Neural cell (in vitro differentiated cells): ENCODE measurements around the gene MECP2. TPM values are rescaled to one million over a fixed set of nuclear protein-coding genes. Genes with fewer than 3 reads are reported as not detected.

Experiments used
- H2AFZ ChIP-seq: fragments of 200-600, 300-800 bp; sonication (generic), shearing (Covaris generic); 2 replicates; pipeline ENCODE4 v1.6.0; 2014; ENCODE audit warnings: low read depth, mild to moderate bottlenecking, antibody characterized with exemption, low read length, moderate library complexity
- H3F3A ChIP-seq: fragments of 200-600 bp; shearing (Covaris generic); 2 replicates; pipeline ENCODE4 v1.6.1; 2016; ENCODE audit warnings: mild to moderate bottlenecking, moderate library complexity, mixed read lengths, antibody characterized with exemption, low read length; ENCODE audit not compliant: insufficient read depth, poor library complexity, severe bottlenecking
- H3K27ac ChIP-seq: fragments of 200-600, 300-800 bp; sonication (generic), shearing (Covaris generic); 2 replicates; pipeline ENCODE4 v1.5.1; 2014; ENCODE audit warnings: mild to moderate bottlenecking, low read length, moderate library complexity
- H3K27me3 ChIP-seq: fragments of 300-800, 200-600 bp; sonication (generic), shearing (Covaris generic); 2 replicates; pipeline ENCODE4 v1.6.0; 2014; ENCODE audit warnings: mild to moderate bottlenecking, low read depth, low read length, moderate library complexity; ENCODE audit not compliant: insufficient read depth
- H3K36me3 ChIP-seq: fragments of 300-800, 200-600 bp; sonication (generic), shearing (Covaris generic); 2 replicates; pipeline ENCODE4 v1.5.1; 2014; ENCODE audit warnings: mild to moderate bottlenecking, antibody characterized with exemption, low read length, moderate library complexity; ENCODE audit not compliant: insufficient read depth
- H3K4me2 ChIP-seq: fragments of 300-800, 200-600 bp; sonication (generic), shearing (Covaris generic); 2 replicates; pipeline ENCODE4 v1.6.0; 2014; ENCODE audit warnings: mild to moderate bottlenecking, low read length
- H3K4me3 ChIP-seq: fragments of 300-800, 200-600 bp; sonication (generic), shearing (Covaris generic); 2 replicates; pipeline ENCODE4 v1.5.1; 2014; ENCODE audit warnings: mild to moderate bottlenecking, low read length, moderate library complexity
- H3K79me2 ChIP-seq: fragments of 200-600 bp; shearing (Covaris generic); replicated peaks from 2 replicates; pipeline ENCODE4 v1.6.0; 2014; ENCODE audit warnings: mild to moderate bottlenecking, low read length, moderate library complexity; ENCODE audit not compliant: insufficient read depth
- H3K9ac ChIP-seq: fragments of 300-800, 200-600 bp; sonication (generic), shearing (Covaris generic); 2 replicates; pipeline ENCODE4 v1.6.1; 2016; ENCODE audit warnings: mild to moderate bottlenecking, low read length, mixed read lengths
- H3K9me2 ChIP-seq: fragments of 200-600 bp; shearing (Covaris generic); 2 replicates; pipeline ENCODE4 v1.6.1; 2016; ENCODE audit warnings: mild to moderate bottlenecking, low read length, mixed read lengths; ENCODE audit not compliant: insufficient read depth
- H3K9me3 ChIP-seq: fragments of 200-600, 300-800 bp; sonication (generic), shearing (Covaris generic); 2 replicates; pipeline ENCODE4 v1.6.1; 2016; ENCODE audit warnings: mild to moderate bottlenecking, mixed run types, low read length, moderate library complexity, mixed read lengths
- H4K20me1 ChIP-seq: fragments of 200-600 bp; shearing (Covaris generic); 2 replicates; pipeline ENCODE4 v1.6.1; 2016; ENCODE audit warnings: mild to moderate bottlenecking, mixed run types; ENCODE audit not compliant: insufficient read depth
- EP300 ChIP-seq: fragments of 450-650 bp; conservative IDR thresholded peaks from 2 replicates; pipeline ENCODE4 v1.6.1; 2014; ENCODE audit warnings: antibody characterized with exemption, mild to moderate bottlenecking, moderate library complexity; ENCODE audit not compliant: poor library complexity, severe bottlenecking
- EZH2 ChIP-seq: fragments of 200-600, 300-800 bp; shearing (Covaris generic), sonication (generic); IDR thresholded peaks from 2 replicates; pipeline ENCODE4 v1.6.1; 2014; ENCODE audit warnings: antibody characterized with exemption, low read length, borderline replicate concordance, mild to moderate bottlenecking; ENCODE audit not compliant: insufficient read depth, poor library complexity, severe bottlenecking
- MXI1 ChIP-seq: fragments of 450-650 bp; conservative IDR thresholded peaks from 2 replicates; pipeline ENCODE4 v1.6.1; 2014; ENCODE audit warnings: antibody characterized with exemption, mild to moderate bottlenecking; ENCODE audit not compliant: poor library complexity, severe bottlenecking
- POLR2AphosphoS5 ChIP-seq: IDR thresholded peaks from 2 replicates; pipeline ENCODE4 v1.6.1; 2012
- RAD21 ChIP-seq: fragments of 450-650 bp; conservative IDR thresholded peaks from 2 replicates; pipeline ENCODE4 v1.6.1; 2014; ENCODE audit warnings: antibody characterized with exemption, mild to moderate bottlenecking, moderate library complexity
- SMC3 ChIP-seq: fragments of 450-650 bp; conservative IDR thresholded peaks from 2 replicates; pipeline ENCODE4 v1.6.1; 2014; ENCODE audit warnings: antibody characterized with exemption, mild to moderate bottlenecking, moderate library complexity; ENCODE audit not compliant: poor library complexity
- TAF1 ChIP-seq: IDR thresholded peaks from 2 replicates; pipeline ENCODE4 v1.6.1; 2012; ENCODE audit warnings: low read depth
- polyA plus RNA-seq: library from polyadenylated mRNA; depleted of rRNA; stranded (reverse); fragments of >200 nt; gene quantifications from 2 replicates; pipeline ENCODE4 v1.2.3, GENCODE V29; 2014
- TF ChIP-seq, protein P1 (sequence below): IDR thresholded peaks from 2 replicates; pipeline ENCODE4 v1.6.1; 2012; ENCODE audit warnings: borderline replicate concordance
- TF ChIP-seq, protein P2 (sequence below): fragments of 450-650 bp; IDR thresholded peaks from 2 replicates; pipeline ENCODE4 v1.5.1; 2014; ENCODE audit warnings: antibody characterized with exemption, mild to moderate bottlenecking, moderate library complexity; ENCODE audit not compliant: poor library complexity, severe bottlenecking

Gene MECP2
- polyA plus RNA-seq, 1 donor from 2014 or later = 14.5 TPM

DNA sequence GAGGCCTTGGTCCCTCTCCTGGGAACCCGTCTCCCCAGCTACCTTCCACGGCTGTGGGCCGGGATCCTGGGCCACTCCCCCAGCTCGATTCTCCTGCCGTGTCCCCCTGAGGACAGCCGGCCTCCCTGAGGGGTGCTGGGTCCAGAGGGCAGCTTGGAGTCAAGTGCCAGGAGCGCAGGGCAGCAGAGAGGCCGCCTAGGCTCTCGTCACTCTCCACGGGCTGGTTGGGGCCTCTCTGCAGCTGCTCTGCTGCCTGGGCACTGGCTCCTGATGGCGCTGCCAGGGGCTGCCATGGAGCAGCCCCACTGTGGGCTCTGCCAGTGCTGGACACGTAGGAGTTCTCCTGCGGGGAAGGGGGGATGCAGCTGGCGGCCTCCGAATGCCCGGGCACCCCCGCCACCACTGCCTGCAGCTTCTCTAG lies 84.5 kb downstream of the MECP2 start:
- Histone ChIP-seq H4K20me1 (no peaks in the 10 kb centered on the region), H3F3A (no peaks in the 10 kb centered on the region), H3K27me3 (no peaks in the 10 kb centered on the region), H3K79me2 (no peaks in the 10 kb centered on the region), H3K9ac (no peak overlapping the region), H3K4me3 (no peak overlapping the region), H3K9me2 (no peaks in the 10 kb centered on the region), H3K9me3 (no peaks in the 10 kb centered on the region), H3K36me3 (no peaks in the 10 kb centered on the region), H3K4me2 (no peak overlapping the region), H2AFZ (no peak overlapping the region), H3K27ac (no peak overlapping the region)
- TF ChIP-seq TAF1 (no peak), SMC3 (no peak), EZH2 (no peak), MXI1 (no peak), EP300 (no peak)
- TF ChIP-seq, protein P1, sequence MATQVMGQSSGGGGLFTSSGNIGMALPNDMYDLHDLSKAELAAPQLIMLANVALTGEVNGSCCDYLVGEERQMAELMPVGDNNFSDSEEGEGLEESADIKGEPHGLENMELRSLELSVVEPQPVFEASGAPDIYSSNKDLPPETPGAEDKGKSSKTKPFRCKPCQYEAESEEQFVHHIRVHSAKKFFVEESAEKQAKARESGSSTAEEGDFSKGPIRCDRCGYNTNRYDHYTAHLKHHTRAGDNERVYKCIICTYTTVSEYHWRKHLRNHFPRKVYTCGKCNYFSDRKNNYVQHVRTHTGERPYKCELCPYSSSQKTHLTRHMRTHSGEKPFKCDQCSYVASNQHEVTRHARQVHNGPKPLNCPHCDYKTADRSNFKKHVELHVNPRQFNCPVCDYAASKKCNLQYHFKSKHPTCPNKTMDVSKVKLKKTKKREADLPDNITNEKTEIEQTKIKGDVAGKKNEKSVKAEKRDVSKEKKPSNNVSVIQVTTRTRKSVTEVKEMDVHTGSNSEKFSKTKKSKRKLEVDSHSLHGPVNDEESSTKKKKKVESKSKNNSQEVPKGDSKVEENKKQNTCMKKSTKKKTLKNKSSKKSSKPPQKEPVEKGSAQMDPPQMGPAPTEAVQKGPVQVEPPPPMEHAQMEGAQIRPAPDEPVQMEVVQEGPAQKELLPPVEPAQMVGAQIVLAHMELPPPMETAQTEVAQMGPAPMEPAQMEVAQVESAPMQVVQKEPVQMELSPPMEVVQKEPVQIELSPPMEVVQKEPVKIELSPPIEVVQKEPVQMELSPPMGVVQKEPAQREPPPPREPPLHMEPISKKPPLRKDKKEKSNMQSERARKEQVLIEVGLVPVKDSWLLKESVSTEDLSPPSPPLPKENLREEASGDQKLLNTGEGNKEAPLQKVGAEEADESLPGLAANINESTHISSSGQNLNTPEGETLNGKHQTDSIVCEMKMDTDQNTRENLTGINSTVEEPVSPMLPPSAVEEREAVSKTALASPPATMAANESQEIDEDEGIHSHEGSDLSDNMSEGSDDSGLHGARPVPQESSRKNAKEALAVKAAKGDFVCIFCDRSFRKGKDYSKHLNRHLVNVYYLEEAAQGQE = no peak
- TF ChIP-seq, protein P2, sequence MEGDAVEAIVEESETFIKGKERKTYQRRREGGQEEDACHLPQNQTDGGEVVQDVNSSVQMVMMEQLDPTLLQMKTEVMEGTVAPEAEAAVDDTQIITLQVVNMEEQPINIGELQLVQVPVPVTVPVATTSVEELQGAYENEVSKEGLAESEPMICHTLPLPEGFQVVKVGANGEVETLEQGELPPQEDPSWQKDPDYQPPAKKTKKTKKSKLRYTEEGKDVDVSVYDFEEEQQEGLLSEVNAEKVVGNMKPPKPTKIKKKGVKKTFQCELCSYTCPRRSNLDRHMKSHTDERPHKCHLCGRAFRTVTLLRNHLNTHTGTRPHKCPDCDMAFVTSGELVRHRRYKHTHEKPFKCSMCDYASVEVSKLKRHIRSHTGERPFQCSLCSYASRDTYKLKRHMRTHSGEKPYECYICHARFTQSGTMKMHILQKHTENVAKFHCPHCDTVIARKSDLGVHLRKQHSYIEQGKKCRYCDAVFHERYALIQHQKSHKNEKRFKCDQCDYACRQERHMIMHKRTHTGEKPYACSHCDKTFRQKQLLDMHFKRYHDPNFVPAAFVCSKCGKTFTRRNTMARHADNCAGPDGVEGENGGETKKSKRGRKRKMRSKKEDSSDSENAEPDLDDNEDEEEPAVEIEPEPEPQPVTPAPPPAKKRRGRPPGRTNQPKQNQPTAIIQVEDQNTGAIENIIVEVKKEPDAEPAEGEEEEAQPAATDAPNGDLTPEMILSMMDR = no peak

DNA sequence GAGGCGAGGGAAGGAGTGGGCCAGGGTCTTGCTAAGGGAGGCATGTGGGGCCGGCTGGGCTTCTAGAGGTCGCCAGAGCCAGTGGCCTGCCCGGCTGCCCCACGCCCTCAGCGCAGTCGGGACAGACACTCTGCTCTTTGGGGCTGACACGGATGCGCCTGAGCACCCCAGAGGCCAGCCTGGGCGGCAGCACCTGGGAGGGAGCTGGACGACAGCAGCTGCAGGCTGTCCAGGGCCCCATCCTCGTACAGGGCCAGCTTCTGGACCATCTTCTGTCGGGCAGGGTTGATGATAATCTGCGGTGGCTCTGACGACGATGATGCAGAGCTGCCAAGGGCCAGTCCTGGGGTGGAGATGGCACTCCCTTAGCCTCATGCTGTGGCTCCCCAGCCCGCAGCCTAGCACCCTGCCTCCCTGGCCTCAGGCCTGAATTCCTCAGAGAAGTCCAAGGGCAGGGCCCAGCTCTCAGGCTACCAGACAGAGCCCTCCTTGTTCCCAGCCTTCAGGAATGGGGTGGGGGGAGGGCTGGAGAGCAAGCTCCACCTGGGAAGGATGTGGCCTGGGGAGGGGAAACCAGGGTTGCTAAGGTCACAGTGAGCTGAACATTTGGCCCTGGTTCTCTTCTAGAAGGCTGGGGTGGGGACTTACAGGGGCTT lies 85.1 kb downstream of the MECP2 start:
- Histone ChIP-seq H4K20me1 (no peaks in the 10 kb centered on the region), H3K27ac (no peak overlapping the region), H3K79me2 (no peaks in the 10 kb centered on the region), H3K27me3 (no peaks in the 10 kb centered on the region), H3F3A (no peaks in the 10 kb centered on the region), H2AFZ (no peak overlapping the region), H3K9ac (no peak overlapping the region), H3K9me3 (no peaks in the 10 kb centered on the region), H3K9me2 (no peaks in the 10 kb centered on the region), H3K4me3 (no peak overlapping the region), H3K4me2 (no peak overlapping the region), H3K36me3 (no peaks in the 10 kb centered on the region)
- TF ChIP-seq EP300 (no peak), POLR2AphosphoS5 (no peak), SMC3 (no peak), RAD21 (no peak), TAF1 (no peak), EZH2 (no peak), MXI1 (no peak)
- TF ChIP-seq, protein P2 = no peak
- TF ChIP-seq, protein P1 = no peak
